HCT116 (cell line): ENCODE results near the gene ETHE1. TPM values are rescaled to one million over a fixed set of nuclear protein-coding genes. Genes with fewer than 3 reads are reported as not detected.

Experiments
- ATAC-seq: fragments of 200-7000 bp; cut with Tn5 transposase; 2 replicates; pipeline ENCODE4 v1.9.1; 2020; ENCODE audit warnings: mild to moderate bottlenecking, moderate library complexity
- BruUV-seq: library from RNA; stranded (reverse); fragments of 400-500 nt; replicated peaks from 2 replicates; lab custom pipeline; 2021; lab: Mats Ljungman, UMichigan
- CTCF ChIA-PET: fragments of 300-600 bp; sonication (Branson Sonifier 250); formaldehyde crosslinking; loops from one replicate; lab custom pipeline; 2021; ENCODE audit warnings: antibody characterized with exemption; lab: Charles Lee
- POLR2A ChIA-PET: fragments of 300-600, 350-600 bp; sonication (Branson Sonifier 250); formaldehyde crosslinking; loops from one replicate; lab custom pipeline; 2021; ENCODE audit warnings: antibody characterized with exemption; lab: Charles Lee
- RAD21 ChIA-PET, 2 experiments: fragments of 300-600 bp; sonication (Branson Sonifier 250); formaldehyde crosslinking; loops; one replicate each; lab custom pipeline; 2023; ENCODE audit warnings: low total read pairs in 2 of 2; ENCODE audit not compliant: uncharacterized antibody in 2 of 2, unreplicated experiment in 2 of 2, low non-redundant PET in 1 of 2; lab: Charles Lee
- DNase-seq: peaks from one replicate; pipeline ENCODE4 v3.0.0-alpha.2; 2010; ENCODE audit warnings: low read depth, low spot score
- H2AFZ ChIP-seq: fragments of 200-600 bp; shearing (Covaris generic), sonication (generic); 2 replicates; pipeline ENCODE4 v1.6.1; 2017; ENCODE audit warnings: low read depth, mixed run types, mixed read lengths, antibody characterized with exemption, low read length; ENCODE audit not compliant: poor library complexity, severe bottlenecking
- H3K27ac ChIP-seq: 2 replicates; pipeline ENCODE4 v1.5.1; 2012; ENCODE audit warnings: low read depth, low read length
- H3K27me3 ChIP-seq: fragments of 200-600 bp; sonication (generic); 2 replicates; pipeline ENCODE4 v1.6.1; 2016; ENCODE audit warnings: mixed run types, low read length, mixed read lengths; ENCODE audit not compliant: insufficient read depth
- H3K36me3 ChIP-seq, 2 experiments: fragments of 200-500 bp in 1 of 2; fragments of 200-600 bp in 1 of 2; sonication (Bioruptor generic) in 1 of 2; sonication (generic) in 1 of 2; 2 replicates each; pipeline versions ENCODE4 v1.5.1 to v1.6.1; 2014 to 2016; ENCODE audit warnings: low read length in 2 of 2, inconsistent platforms in 1 of 2, mixed read lengths in 1 of 2, mixed run types in 1 of 2; ENCODE audit not compliant: insufficient read depth in 2 of 2, control insufficient read depth in 1 of 2
- H3K4me1 ChIP-seq, 2 experiments: fragments of 200-600 bp in 1 of 2; sonication (generic) in 1 of 2; 2 replicates each; pipeline versions ENCODE4 v1.5.1 to v1.6.1; 2012 to 2017; ENCODE audit warnings: low read length in 2 of 2, inconsistent platforms in 1 of 2, mild to moderate bottlenecking in 1 of 2, mixed read lengths in 1 of 2, mixed run types in 1 of 2, moderate library complexity in 1 of 2; ENCODE audit not compliant: insufficient read depth in 2 of 2, control insufficient read depth in 1 of 2
- H3K4me2 ChIP-seq: fragments of 200-600 bp; sonication (generic); 2 replicates; pipeline ENCODE4 v1.6.1; 2017; ENCODE audit warnings: mixed run types, low read length, mixed read lengths
- H3K4me3 ChIP-seq, 2 experiments: fragments of 200-600 bp in 1 of 2; sonication (generic) in 1 of 2; replicated peaks in 1 of 2; 2 replicates each; pipeline ENCODE4 v1.5.1; 2011 to 2016; ENCODE audit warnings: low read length in 2 of 2, control low read depth in 1 of 2, low read depth in 1 of 2, mild to moderate bottlenecking in 1 of 2, mixed read lengths in 1 of 2, mixed run types in 1 of 2
- H3K79me2 ChIP-seq: fragments of 200-600 bp; sonication (generic); 2 replicates; pipeline ENCODE4 v1.6.1; 2017; ENCODE audit warnings: mild to moderate bottlenecking, mixed run types, low read length, moderate library complexity, mixed read lengths; ENCODE audit not compliant: insufficient read depth
- H3K9ac ChIP-seq: fragments of 200-600 bp; sonication (generic); 2 replicates; pipeline ENCODE4 v1.6.1; 2016; ENCODE audit warnings: low read length, mixed read lengths
- H3K9me2 ChIP-seq: fragments of 200-600 bp; sonication (generic), shearing (Covaris generic); 2 replicates; pipeline ENCODE4 v1.6.1; 2017; ENCODE audit warnings: mixed run types, mild to moderate bottlenecking, moderate library complexity; ENCODE audit not compliant: insufficient read depth
- H3K9me3 ChIP-seq, 2 experiments: fragments of 200-500 bp in 1 of 2; fragments of 200-600 bp in 1 of 2; sonication (Bioruptor generic) in 1 of 2; sonication (generic) in 1 of 2; 2 replicates each; pipeline ENCODE4 v1.6.1; 2014 to 2017; ENCODE audit warnings: low read length in 2 of 2, mixed read lengths in 2 of 2, inconsistent platforms in 1 of 2, low read depth in 1 of 2, mild to moderate bottlenecking in 1 of 2, mixed run types in 1 of 2, moderate library complexity in 1 of 2; ENCODE audit not compliant: control insufficient read depth in 1 of 2, insufficient read depth in 1 of 2
- H4K20me1 ChIP-seq: fragments of 200-600 bp; sonication (generic), shearing (Covaris generic); 2 replicates; pipeline ENCODE4 v1.6.1; 2017; ENCODE audit warnings: mixed run types, mild to moderate bottlenecking, moderate library complexity; ENCODE audit not compliant: insufficient read depth
- CBX3 ChIP-seq: IDR thresholded peaks from 2 replicates; pipeline ENCODE4 v1.6.1; 2012; ENCODE audit warnings: low read depth
- EGR1 ChIP-seq: IDR thresholded peaks from 2 replicates; pipeline ENCODE4 v1.6.1; 2012; ENCODE audit warnings: low read depth
- EZH2 ChIP-seq: fragments of 200-600 bp; sonication (generic); IDR thresholded peaks from 2 replicates; pipeline ENCODE4 v1.6.1; 2017; ENCODE audit warnings: antibody characterized with exemption, mixed run types
- EZH2phosphoT487 ChIP-seq: fragments of 200-600 bp; IDR thresholded peaks from 2 replicates; pipeline ENCODE4 v1.6.1; 2018; ENCODE audit warnings: antibody characterized with exemption, borderline replicate concordance
- FOSL1 ChIP-seq: IDR thresholded peaks from 2 replicates; pipeline ENCODE4 v1.6.1; 2012; ENCODE audit warnings: low read depth
- POLR2A ChIP-seq: IDR thresholded peaks from 2 replicates; pipeline ENCODE4 v1.7.0; 2011; ENCODE audit warnings: borderline replicate concordance; ENCODE audit not compliant: insufficient read depth, insufficient read length; ENCODE audit errors: extremely low read depth
- POLR2AphosphoS5 ChIP-seq: IDR thresholded peaks from 2 replicates; pipeline ENCODE4 v1.6.1; 2011; ENCODE audit warnings: mild to moderate bottlenecking, low read depth, low read length, moderate library complexity
- SIN3A ChIP-seq: IDR thresholded peaks from 2 replicates; pipeline ENCODE4 v1.6.1; 2012; ENCODE audit warnings: low read depth
- SP1 ChIP-seq: IDR thresholded peaks from 2 replicates; pipeline ENCODE4 v1.6.1; 2012; ENCODE audit warnings: low read depth
- SRF ChIP-seq: IDR thresholded peaks from 2 replicates; pipeline ENCODE4 v1.6.1; 2012; ENCODE audit warnings: low read depth
- YY1 ChIP-seq: IDR thresholded peaks from 2 replicates; pipeline ENCODE4 v1.6.1; 2011; ENCODE audit warnings: low read length, low read depth, moderate library complexity, mild to moderate bottlenecking; ENCODE audit not compliant: insufficient replicate concordance; ENCODE audit errors: extremely low read depth
- ZFX ChIP-seq: fragments of 450-650 bp; IDR thresholded peaks from 2 replicates; pipeline ENCODE4 v1.6.1; 2017
- intact Hi-C: fragments of 100-400 bp; cut with micrococcal nuclease; formaldehyde crosslinking; loops from 2 replicates; pipeline ENCODE4 v1.10.0; 2022
- total RNA-seq: library from RNA; stranded (reverse); gene quantifications from one replicate; pipeline ENCODE4 v1.2.1, GENCODE V29; 2021; ENCODE audit not compliant: unreplicated experiment
- TF ChIP-seq, protein P1 (sequence below): IDR thresholded peaks from 2 replicates; pipeline ENCODE4 v1.6.1; 2012; ENCODE audit warnings: low read depth
- TF ChIP-seq, protein P2 (sequence below): IDR thresholded peaks from 2 replicates; pipeline ENCODE4 v1.6.1; 2012
- TF ChIP-seq, protein P3 (sequence below): IDR thresholded peaks from 2 replicates; pipeline ENCODE4 v1.6.1; 2012

Gene ETHE1
- total RNA-seq, 1 experiment from 2014 or later = 64.3 TPM

DNA sequence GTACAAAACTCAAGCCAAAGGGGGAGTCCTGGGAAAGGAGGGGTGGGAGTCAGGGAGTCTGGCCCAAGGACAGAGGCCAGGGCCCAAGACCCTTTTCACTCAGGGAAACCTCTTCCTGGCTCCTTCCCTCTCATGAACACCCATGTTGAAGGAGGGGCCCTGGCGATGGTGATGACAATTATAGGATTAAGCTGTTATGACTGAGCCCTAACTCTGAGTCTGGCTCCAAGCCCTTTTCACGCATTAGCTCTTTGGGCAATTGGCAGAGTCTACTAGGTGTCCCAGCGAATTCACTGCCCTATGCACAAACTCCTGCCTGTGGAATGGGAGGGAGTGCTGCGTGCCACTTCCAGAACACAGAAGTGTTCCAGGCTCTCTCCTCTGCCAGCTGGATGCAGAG is 26.7 kb upstream of the ETHE1 start (continued):
- TF ChIP-seq, protein P1, sequence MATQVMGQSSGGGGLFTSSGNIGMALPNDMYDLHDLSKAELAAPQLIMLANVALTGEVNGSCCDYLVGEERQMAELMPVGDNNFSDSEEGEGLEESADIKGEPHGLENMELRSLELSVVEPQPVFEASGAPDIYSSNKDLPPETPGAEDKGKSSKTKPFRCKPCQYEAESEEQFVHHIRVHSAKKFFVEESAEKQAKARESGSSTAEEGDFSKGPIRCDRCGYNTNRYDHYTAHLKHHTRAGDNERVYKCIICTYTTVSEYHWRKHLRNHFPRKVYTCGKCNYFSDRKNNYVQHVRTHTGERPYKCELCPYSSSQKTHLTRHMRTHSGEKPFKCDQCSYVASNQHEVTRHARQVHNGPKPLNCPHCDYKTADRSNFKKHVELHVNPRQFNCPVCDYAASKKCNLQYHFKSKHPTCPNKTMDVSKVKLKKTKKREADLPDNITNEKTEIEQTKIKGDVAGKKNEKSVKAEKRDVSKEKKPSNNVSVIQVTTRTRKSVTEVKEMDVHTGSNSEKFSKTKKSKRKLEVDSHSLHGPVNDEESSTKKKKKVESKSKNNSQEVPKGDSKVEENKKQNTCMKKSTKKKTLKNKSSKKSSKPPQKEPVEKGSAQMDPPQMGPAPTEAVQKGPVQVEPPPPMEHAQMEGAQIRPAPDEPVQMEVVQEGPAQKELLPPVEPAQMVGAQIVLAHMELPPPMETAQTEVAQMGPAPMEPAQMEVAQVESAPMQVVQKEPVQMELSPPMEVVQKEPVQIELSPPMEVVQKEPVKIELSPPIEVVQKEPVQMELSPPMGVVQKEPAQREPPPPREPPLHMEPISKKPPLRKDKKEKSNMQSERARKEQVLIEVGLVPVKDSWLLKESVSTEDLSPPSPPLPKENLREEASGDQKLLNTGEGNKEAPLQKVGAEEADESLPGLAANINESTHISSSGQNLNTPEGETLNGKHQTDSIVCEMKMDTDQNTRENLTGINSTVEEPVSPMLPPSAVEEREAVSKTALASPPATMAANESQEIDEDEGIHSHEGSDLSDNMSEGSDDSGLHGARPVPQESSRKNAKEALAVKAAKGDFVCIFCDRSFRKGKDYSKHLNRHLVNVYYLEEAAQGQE = no peak

DNA sequence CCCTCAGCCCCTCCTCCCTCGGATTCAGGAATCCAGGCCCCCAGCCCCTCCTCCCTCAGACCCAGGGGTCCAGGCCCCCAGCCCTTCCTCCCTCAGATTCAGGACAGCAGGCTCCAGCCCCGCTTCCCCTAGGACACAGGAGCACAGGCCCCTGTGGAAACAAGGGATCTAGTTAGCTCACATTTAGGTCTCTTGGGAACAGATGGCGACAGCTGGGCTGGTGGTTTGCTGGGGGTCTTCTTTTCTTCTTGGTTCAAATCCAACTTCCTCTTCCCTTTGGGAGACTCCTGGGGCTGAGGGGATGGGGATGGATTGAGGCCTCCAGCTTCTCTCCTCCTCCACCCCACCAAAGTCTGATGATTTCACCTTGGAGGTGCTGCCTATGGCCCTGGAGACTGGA is 25.6 kb upstream of the ETHE1 start:
- intact Hi-C loops = no loop called here
- DNase-seq (no peak), ATAC-seq (no peak)
- RAD21 ChIA-PET = no interaction called here
- Histone ChIP-seq H3K27me3 (no peaks in the 10 kb centered on the region), H3K9me2 (no peaks in the 10 kb centered on the region), H3K4me1 (no peaks in the 10 kb centered on the region), H3K4me3 (no peak overlapping the region), H2AFZ (no peak overlapping the region)
- no peak for TF ChIP-seq EZH2
- TF ChIP-seq, all 23 proteins: peak for 0
- POLR2A ChIA-PET = no interaction called here
- no TSS peak for BruUV-seq
- H3K9ac ChIP-seq = no peak overlapping the region
- no peaks in the 10 kb centered on the region for H4K20me1 ChIP-seq
- H3K9me3 ChIP-seq = no peaks in the 10 kb centered on the region
- H3K36me3 ChIP-seq = peaks cover 5 to 10% of the 10 kb centered on the region in 2 experiments; a peak in 3 of 4 replicates
- no peak overlapping the region for H3K27ac ChIP-seq
- H3K79me2 ChIP-seq = no peaks in the 10 kb centered on the region
- CTCF ChIA-PET = interaction anchor here (0.8 kb wide), 1 partner anchor 32 kb away, joined by 3 read pairs; no protein-coding TSS in a partner anchor
- H3K4me2 ChIP-seq = no peak overlapping the region

DNA sequence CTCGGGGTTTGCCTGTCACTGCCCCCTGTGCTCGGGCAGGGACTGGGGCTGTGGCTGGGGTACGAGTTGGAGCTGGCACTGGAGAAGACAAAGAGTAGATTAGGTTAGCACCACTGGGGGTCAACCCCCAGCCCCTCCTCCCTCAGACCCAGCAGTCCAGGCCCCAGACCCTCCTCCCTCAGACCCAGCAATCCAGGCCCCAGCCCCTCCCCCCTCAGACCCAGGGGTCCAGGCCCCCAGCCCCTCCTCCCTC is 25.1 kb upstream of the ETHE1 start:
- Histone ChIP-seq H4K20me1 (no peaks in the 10 kb centered on the region), H3K79me2 (no peaks in the 10 kb centered on the region), H3K9ac (no peak overlapping the region), H3K9me3 (no peaks in the 10 kb centered on the region), H2AFZ (no peak overlapping the region), H3K9me2 (no peaks in the 10 kb centered on the region), H3K4me3 (no peak overlapping the region), H3K27ac (no peak overlapping the region), H3K4me1 (no peaks in the 10 kb centered on the region), H3K4me2 (no peak overlapping the region), H3K27me3 (no peaks in the 10 kb centered on the region), H3K36me3 (peaks cover 5 to 10% of the 10 kb centered on the region in 2 experiments; a peak in 3 of 4 replicates)
- POLR2A ChIA-PET = no interaction called here
- CTCF ChIA-PET = no interaction called here
- BruUV-seq = no TSS peak
- RAD21 ChIA-PET = no interaction called here
- intact Hi-C loops = no loop called here
- ATAC-seq = no peak
- no peak for DNase-seq
- TF ChIP-seq SRF = no peak
- no peak for TF ChIP-seq POLR2A
- TF ChIP-seq SP1 = no peak
- TF ChIP-seq YY1 = no peak
- TF ChIP-seq EZH2 = no peak
- TF ChIP-seq FOSL1 = no peak
- TF ChIP-seq, protein P2, sequence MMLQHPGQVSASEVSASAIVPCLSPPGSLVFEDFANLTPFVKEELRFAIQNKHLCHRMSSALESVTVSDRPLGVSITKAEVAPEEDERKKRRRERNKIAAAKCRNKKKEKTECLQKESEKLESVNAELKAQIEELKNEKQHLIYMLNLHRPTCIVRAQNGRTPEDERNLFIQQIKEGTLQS = no peak
- TF ChIP-seq, protein P3, sequence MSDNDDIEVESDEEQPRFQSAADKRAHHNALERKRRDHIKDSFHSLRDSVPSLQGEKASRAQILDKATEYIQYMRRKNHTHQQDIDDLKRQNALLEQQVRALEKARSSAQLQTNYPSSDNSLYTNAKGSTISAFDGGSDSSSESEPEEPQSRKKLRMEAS = no peak
- no peak for TF ChIP-seq ZFX
- no peak for TF ChIP-seq CBX3
- TF ChIP-seq SIN3A = no peak
- TF ChIP-seq POLR2AphosphoS5 = no peak
- TF ChIP-seq EZH2phosphoT487 = no peak
- no peak for TF ChIP-seq EGR1
